Urinary bladder (tissue), 4 donors: Measurements from ENCODE around the gene IL17D. TPM values are rescaled to one million over a fixed set of nuclear protein-coding genes. Genes with fewer than 3 reads are reported as not detected.
"Not testable (repeated sequence)": the region's sequence is repeated elsewhere in the genome, so short reads cannot be mapped to it uniquely, and the experiment has no call there.

ENCODE experiments used
- DNase-seq: peaks from one replicate; pipeline ENCODE4 v3.0.0-alpha.2; 2015; ENCODE audit errors: extremely low spot score
- H3K27ac ChIP-seq: one replicate; pipeline ENCODE4 v1.5.1; 2013; ENCODE audit warnings: low read depth, mild to moderate bottlenecking, moderate library complexity
- H3K36me3 ChIP-seq: one replicate; pipeline ENCODE4 v1.6.1; 2013; ENCODE audit warnings: mild to moderate bottlenecking, moderate library complexity; ENCODE audit not compliant: insufficient read depth
- H3K4me1 ChIP-seq: one replicate; pipeline ENCODE4 v1.6.1; 2013; ENCODE audit warnings: mild to moderate bottlenecking, moderate library complexity; ENCODE audit not compliant: insufficient read depth
- H3K4me3 ChIP-seq: one replicate; pipeline ENCODE4 v1.5.1; 2013; ENCODE audit warnings: low read depth, low read length
- WGBS: extraction: QIAGEN DNeasy Blood & Tissue Kit; methylation state at CpG from one replicate; pipeline ENCODE4 v1.1.7; 2013; 5-methylcytosine and 5-hydroxymethylcytosine counted together
- polyA plus RNA-seq: library from polyadenylated mRNA; stranded (reverse); fragments of 200-250 nt; gene quantifications from one replicate; pipeline ENCODE4 v1.2.3, GENCODE V29; 2013
- total RNA-seq: library from RNA; depleted of rRNA; stranded (reverse); fragments of >200 nt; gene quantifications from one replicate; pipeline ENCODE4 v1.2.3, GENCODE V29; 2014
- donor health status: healthy with polysubstance abuse.
- donor health status: healthy.

The IL17D gene
- total and polyA plus RNA-seq, 2 donors: 2.4 to 6.8 TPM

DNA sequence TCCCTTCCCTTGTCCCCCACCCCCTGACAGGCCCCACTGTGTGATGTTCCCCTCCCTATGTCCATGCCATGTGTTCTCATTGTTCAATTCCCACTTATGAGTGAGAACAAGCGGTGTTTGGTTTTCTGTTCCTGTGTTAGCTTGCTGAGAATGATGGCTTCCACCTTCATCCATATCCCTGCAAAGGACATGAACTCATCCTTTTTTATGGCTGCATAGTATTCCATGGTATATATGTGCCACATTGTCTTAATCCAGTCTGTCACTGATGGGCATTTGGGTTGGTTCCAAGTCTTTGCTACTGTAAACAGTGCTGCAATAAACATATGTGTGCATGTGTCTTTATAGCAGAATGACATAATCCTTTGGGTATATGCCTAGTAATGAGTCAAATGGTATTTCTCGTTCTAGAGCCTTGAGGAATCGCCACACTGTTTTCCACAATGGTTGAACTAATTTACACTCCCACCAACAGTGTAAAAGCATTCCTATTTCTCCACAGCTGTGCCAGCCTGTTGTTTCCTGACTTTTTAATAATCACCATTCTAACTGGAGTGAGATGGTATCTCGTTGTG is 40.4 kb downstream of the IL17D start:
- WGBS: 93% methylated on average over 4 of the region's 4 CpGs
- H3K27ac ChIP-seq, H3K36me3 ChIP-seq, H3K4me1 ChIP-seq, DNase-seq, H3K4me3 ChIP-seq: not testable (repeated sequence)

DNA sequence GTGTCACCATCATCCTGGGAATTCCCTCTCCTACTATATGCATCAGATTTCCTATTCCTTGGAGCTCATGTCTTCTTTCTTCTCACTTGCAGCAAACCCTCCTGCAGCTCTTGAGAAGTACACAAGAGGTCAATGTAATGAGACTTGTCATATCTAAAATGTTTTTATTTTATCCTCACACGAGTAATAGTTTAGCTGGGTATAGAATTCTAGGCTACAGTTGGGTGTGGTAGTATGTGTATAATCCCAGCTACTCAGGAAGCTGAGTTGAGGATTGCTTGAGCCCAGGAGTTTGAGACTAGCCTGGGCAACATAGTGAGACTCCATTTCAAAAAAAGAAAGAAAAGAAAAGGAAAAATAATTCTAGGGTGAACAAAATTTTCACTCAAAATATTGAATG is 45.9 kb downstream of the IL17D start:
- no peaks in the 10 kb centered on the region for H3K4me1 ChIP-seq
- WGBS: 91% methylated on average over 1 of the region's 1 CpG
- H3K36me3 ChIP-seq: no peaks in the 10 kb centered on the region
- no peak overlapping the region for H3K4me3 ChIP-seq
- no peak overlapping the region for H3K27ac ChIP-seq
- no peak for DNase-seq

DNA sequence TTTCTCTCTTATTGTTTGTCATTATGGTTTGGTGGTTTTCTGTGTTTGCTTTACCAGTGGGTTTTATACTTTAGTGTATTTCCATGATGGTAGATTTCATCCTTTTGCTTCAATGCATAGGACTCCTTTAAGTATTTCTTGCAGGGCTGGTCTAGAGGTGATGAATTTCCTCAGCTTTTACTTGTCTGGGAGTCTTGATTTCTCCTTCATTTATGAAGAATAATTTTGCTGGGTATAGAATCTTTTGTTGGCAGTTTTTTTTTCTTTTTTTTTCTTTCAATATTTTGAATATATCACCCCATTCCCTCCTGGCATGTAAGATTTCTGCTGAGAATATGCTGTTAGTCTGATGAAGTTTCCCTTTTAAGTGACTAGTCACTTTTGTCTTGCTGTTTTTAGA is 50.5 kb downstream of the IL17D start:
- DNase-seq: no peak
- Histone ChIP-seq H3K36me3 (peaks cover 2% of the 10 kb centered on the region), H3K4me3 (no peak overlapping the region), H3K27ac (no peak overlapping the region), H3K4me1 (no peaks in the 10 kb centered on the region)

DNA sequence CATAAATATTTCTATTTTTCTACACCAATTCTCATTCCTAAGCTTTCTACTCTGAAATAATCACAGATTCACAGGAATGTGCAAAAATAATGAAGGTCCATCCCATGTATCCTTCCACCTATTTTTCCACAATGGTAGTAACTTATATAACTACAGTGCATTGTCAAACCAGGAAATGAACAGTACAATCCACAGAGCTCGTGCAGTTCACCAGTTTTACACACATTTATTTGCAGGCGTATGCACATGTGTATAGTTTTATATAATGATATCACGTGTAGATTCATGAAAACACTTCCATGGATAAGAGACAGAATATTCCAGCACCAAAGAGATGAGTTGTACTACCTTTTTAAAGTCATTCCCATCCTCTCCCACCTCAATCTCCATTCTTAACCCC is 57.4 kb downstream of the IL17D start:
- Histone ChIP-seq H3K36me3 (peaks cover 2% of the 10 kb centered on the region), H3K4me3 (no peak overlapping the region), H3K4me1 (no peaks in the 10 kb centered on the region), H3K27ac (no peak overlapping the region)
- DNase-seq: no peak
- WGBS: 79% methylated on average over 3 of the region's 3 CpGs

DNA sequence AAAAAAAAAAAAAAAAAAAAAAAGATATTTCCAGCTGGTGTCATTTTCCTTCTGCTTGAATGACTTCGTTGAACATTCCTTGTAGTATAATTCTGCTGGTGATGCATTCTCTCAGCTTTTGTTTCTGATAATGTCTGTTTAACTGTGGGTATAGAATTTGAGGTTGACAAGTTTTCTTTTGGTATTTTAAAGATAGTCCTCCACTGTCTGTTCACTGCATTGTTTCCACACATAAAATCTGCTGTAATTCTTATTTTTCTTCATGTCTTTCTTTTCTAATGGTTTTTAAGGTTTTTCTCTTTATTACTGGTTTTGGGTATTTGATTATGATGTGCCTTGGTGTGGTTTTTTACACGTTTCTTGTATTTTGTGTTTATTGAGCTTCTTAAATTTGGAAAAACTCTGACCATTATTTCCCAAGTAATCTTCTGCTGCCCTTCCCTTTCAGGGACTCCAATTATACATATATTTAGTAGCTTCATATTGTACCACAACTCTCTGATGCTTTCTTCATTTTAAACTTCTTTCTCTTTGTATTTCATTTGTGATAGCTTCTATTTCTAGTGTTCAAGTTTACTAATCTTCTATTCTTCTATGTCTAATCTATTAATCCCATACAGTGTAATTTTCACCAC is 63.9 kb downstream of the IL17D start:
- Histone ChIP-seq H3K4me3 (no peak overlapping the region), H3K27ac (no peak overlapping the region), H3K4me1 (no peaks in the 10 kb centered on the region), H3K36me3 (peaks cover 2% of the 10 kb centered on the region)
- DNase-seq: no peak
- 95% methylated on average over 2 of the region's 2 CpGs for WGBS

DNA sequence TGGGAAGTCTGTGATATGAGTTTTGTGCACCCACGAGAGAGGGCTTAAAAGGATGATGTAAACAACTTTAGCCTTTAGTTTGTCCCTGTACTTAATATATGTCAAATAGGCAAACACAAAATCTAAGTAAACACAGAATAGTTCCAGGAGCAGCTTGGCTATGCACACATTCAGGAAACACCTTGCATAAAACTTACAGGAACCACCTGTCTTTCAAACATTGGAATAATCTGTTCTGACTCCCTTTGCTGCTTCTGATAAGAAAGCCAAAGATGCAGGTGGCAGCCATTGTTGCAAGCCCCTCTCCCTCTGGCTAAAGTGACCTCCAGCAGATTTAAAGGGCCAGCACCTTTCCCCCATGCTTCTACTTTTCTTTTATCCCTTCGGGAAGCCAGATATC is 65.6 kb downstream of the IL17D start:
- Histone ChIP-seq H3K4me1 (no peaks in the 10 kb centered on the region), H3K36me3 (peaks cover 2% of the 10 kb centered on the region), H3K27ac (no peak overlapping the region), H3K4me3 (no peak overlapping the region)
- 83% methylated on average over 2 of the region's 2 CpGs for WGBS
- DNase-seq: no peak

DNA sequence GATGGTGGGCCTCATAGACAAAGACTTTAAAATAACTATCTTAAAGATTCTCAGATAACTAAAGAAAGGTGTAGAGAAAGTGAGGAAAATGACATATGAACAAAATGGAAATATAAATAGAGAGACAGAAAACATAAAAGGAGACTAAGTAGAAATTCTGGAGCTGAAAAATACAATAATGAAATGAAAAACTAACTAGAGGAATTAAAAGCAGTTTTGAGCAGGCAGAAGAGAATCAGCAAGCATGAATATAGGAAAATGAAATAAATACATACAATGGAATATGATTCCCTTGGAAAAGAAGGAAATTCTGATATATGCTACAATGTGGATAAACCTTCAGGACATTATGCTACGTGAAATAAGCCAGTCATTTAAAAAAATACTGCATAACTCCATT is 66.3 kb downstream of the IL17D start:
- Histone ChIP-seq H3K4me1 (no peaks in the 10 kb centered on the region), H3K4me3 (no peak overlapping the region), H3K36me3 (peaks cover 2% of the 10 kb centered on the region), H3K27ac (no peak overlapping the region)
- DNase-seq: no peak
- 97% methylated on average over 1 of the region's 1 CpG for WGBS

Other genes starting within 250 kb of the IL17D start
- gene CRYL1, start 177.8 kb upstream of the IL17D start, total RNA-seq: 18.8 TPM
- 31.4 TPM for gene CRYL1, start 177.8 kb upstream of the IL17D start, polyA plus RNA-seq
- 51.1 TPM for gene IFT88, start 136.5 kb upstream of the IL17D start, total RNA-seq
- 11.1 TPM for gene IFT88, start 136.5 kb upstream of the IL17D start, polyA plus RNA-seq
- 13.5 TPM for gene EEF1AKMT1, start 70.3 kb downstream of the IL17D start, total RNA-seq
- 12.8 TPM for gene EEF1AKMT1, start 70.3 kb downstream of the IL17D start, polyA plus RNA-seq
- gene XPO4, start 199.0 kb downstream of the IL17D start, total RNA-seq: 42.9 TPM
- 6.2 TPM for gene XPO4, start 199.0 kb downstream of the IL17D start, polyA plus RNA-seq